Measurements from ENCODE around the gene TNFAIP8.
"Not testable (repeated sequence)": the region's sequence is repeated elsewhere in the genome, so short reads cannot be mapped to it uniquely, and the experiment has no call there.

TNFAIP8 gene

GRCh38 chr5:119418606-119419100 lies 62.8 kb downstream of the TNFAIP8 start:
- no peak for DNase-seq (ENCODE audit: low read depth in 2 of 2)

GRCh38 chr5:119420169-119420568 lies 64.3 kb downstream of the TNFAIP8 start:
- DNase-seq (ENCODE audit: low read depth in 2 of 2): no peak

- no peak for DNase-seq (ENCODE audit: low read depth in 2 of 2)
These were observed 70.2 kb downstream of the TNFAIP8 start for GRCh38 chr5:119426057-119426456.

GRCh38 chr5:119427060-119427459 lies 71.2 kb downstream of the TNFAIP8 start:
- no peak for DNase-seq (ENCODE audit: low read depth in 2 of 2)

- not testable (repeated sequence) for DNase-seq (ENCODE audit: low read depth in 2 of 2)
These were observed 71.8 kb downstream of the TNFAIP8 start for GRCh38 chr5:119427596-119427995.

- DNase-seq (ENCODE audit: low read depth in 2 of 2): not testable (repeated sequence)
These were observed 72.3 kb downstream of the TNFAIP8 start for GRCh38 chr5:119428166-119428565.

- not testable (repeated sequence) for DNase-seq (ENCODE audit: low read depth in 2 of 2)
These were observed 72.8 kb downstream of the TNFAIP8 start for GRCh38 chr5:119428574-119428973.

GRCh38 chr5:119432674-119433237 lies 76.9 kb downstream of the TNFAIP8 start:
- DNase-seq (ENCODE audit: low read depth in 2 of 2): not testable (repeated sequence)

- peak; percentile 50 to 53 for DNase-seq (ENCODE audit: low read depth in 2 of 2)
These were observed 79.8 kb downstream of the TNFAIP8 start for GRCh38 chr5:119435436-119436132.

GRCh38 chr5:119437785-119438586 lies 82.2 kb downstream of the TNFAIP8 start:
- DNase-seq (ENCODE audit: low read depth in 2 of 2): not testable (repeated sequence)

- DNase-seq (ENCODE audit: low read depth in 2 of 2): not testable (repeated sequence)
These were observed 82.7 kb downstream of the TNFAIP8 start for GRCh38 chr5:119438587-119438917.

- no peak for DNase-seq (ENCODE audit: low read depth in 2 of 2)
These were observed 83.4 kb downstream of the TNFAIP8 start for GRCh38 chr5:119439140-119439631.

GRCh38 chr5:119439632-119440031 lies 83.8 kb downstream of the TNFAIP8 start:
- DNase-seq (ENCODE audit: low read depth in 2 of 2): not testable (repeated sequence)

GRCh38 chr5:119444643-119445042 lies 88.8 kb downstream of the TNFAIP8 start:
- DNase-seq (ENCODE audit: low read depth in 2 of 2): not testable (repeated sequence)

- DNase-seq (ENCODE audit: low read depth in 2 of 2): no peak
These were observed 89.7 kb downstream of the TNFAIP8 start for GRCh38 chr5:119445544-119445943.
